Fibroblast of mammary gland (primary cell): Measurements from ENCODE around the gene TXLNB.

ENCODE experiments used
- DNase-seq: peaks from one replicate; pipeline ENCODE4 v3.0.0-alpha.2; 2010; ENCODE audit warnings: low read depth
- H3K4me3 ChIP-seq: 2 replicates; pipeline ENCODE4 v1.5.1; 2011; ENCODE audit warnings: low read depth, mild to moderate bottlenecking, low read length, moderate library complexity; ENCODE audit not compliant: control insufficient read depth
- CTCF ChIP-seq: conservative IDR thresholded peaks from 2 replicates; pipeline ENCODE4 v1.5.1; 2011; ENCODE audit warnings: low read depth, low read length, inconsistent platforms; ENCODE audit not compliant: control insufficient read depth, insufficient read depth

Gene TXLNB

GRCh38 chr6:139201378-139201777 is 90.4 kb downstream of the TXLNB start:
- no peak for TF ChIP-seq CTCF
- no peak for DNase-seq
- no peak overlapping the region for H3K4me3 ChIP-seq

- no peak for DNase-seq
- no peak for TF ChIP-seq CTCF
- H3K4me3 ChIP-seq: no peak overlapping the region
These were observed 93.1 kb downstream of the TXLNB start for GRCh38 chr6:139198529-139199288.

- no peak overlapping the region for H3K4me3 ChIP-seq
- no peak for TF ChIP-seq CTCF
- DNase-seq: no peak
These were observed 97.1 kb downstream of the TXLNB start for GRCh38 chr6:139194740-139195139.
